ENCODE measurements around the gene LYPD1. TPM values are rescaled to one million over a fixed set of nuclear protein-coding genes. Genes with fewer than 3 reads are reported as not detected.

LYPD1 gene
- total RNA-seq, 2 donors from 2014 or later, result 0.28 TPM; not detected in 1

- Histone ChIP-seq H3K4me3 (no peak overlapping the region), H3K4me1 (ENCODE audit: control insufficient read depth in 1 of 2, low read depth in 2 of 2) (no peaks in the 10 kb centered on the region), H3K27ac (no peak overlapping the region), H3K9me3 (no peaks in the 10 kb centered on the region), H3K36me3 (no peaks in the 10 kb centered on the region), H3K27me3 (replicated peaks; ENCODE audit: insufficient read depth) (no peaks in the 10 kb centered on the region)
- DNase-seq (ENCODE audit: low spot score) (no peak), ATAC-seq (ENCODE audit: insufficient number of reproducible peaks, low FRiP score, low read depth) (no peak)
- TF ChIP-seq CTCF (IDR thresholded peaks at IDR 0.05), result no peak
Observed at GRCh38 chr2:132595186-132595585, 74.8 kb downstream of the LYPD1 start.
